Measurements from ENCODE around the gene SLC16A3.

- TF ChIP-seq CTCF (IDR thresholded peaks at IDR 0.05) (no peak), EP300 (IDR thresholded peaks at IDR 0.05) (no peak)
Observed at GRCh38 chr17:82247182-82247823, 18.5 kb downstream of the SLC16A3 start.
